CD4-positive, alpha-beta T cell treated with Interferon alpha-2 for 1 hour (primary cell): Measurements from ENCODE around the gene LHX4.

Experiments used
- DNase-seq, 2 donors: peaks; one replicate each; pipeline ENCODE4 v3.0.0-alpha.2; 2020 to 2022

The LHX4 gene

DNA sequence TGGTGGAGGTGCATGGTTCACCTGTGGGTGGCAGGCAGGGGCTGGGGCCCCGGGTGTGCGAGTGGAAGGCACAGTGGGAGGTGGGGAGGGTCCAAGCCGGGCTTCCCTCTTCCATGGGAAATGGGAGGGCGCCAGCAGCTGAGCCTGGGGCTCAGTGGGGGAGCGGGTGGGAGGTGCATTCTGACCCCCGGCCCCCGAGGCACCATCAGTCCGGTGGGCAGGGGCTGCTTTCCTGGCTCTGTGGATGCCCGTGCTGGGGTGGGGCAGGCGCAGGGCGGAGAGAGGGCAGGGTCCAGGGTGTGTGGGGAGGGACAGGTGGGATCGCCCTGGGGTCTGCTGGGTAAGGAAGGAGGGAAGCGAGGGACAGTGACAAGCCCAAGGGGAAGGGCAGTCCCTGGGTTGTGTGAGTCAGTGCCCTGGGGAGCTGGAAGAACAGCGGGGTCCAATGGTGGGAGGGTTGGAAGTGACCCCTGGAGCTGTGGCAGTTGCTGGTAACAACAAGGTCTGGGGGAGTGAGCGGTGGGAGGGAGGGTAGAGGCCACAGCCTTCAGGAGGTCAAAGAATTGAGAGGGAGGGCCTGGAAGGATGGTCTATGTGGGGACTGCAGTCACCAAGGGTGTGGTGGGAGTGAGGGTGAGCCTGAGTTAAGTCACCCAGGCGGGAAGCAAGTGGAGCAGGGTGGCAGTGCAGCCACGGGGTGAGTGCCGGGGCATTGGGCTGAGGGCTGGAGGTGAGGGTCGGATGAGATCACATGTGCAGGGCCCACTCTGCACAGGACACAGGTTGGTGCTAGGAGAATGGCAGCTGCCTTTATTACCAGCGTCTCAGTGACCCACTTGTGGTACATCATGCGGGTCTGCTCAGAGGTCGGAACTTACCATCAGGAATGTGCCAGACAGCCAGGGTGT, 29.6 kb downstream of the LHX4 start:
- no peak for DNase-seq

DNA sequence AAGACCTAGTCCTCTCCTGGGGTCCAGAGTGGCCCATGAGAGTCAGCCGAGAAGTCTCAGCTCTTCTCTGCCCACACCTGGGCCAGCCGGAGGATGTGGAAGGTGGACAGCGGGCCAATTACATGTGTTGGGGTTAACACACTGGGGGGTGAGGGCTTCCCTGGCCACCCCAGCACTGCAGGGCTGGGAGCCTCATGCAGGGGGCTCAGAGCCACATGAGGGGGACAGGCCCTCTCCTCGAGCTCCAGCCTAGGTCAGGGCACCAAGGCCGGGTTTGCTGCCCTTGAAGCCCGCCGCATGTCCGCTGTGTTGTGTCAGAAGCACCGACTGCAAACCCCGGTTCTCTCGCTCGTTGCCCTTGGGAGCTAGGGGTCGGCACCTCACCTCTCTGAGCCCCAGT, 30.5 kb downstream of the LHX4 start:
- DNase-seq = no peak

DNA sequence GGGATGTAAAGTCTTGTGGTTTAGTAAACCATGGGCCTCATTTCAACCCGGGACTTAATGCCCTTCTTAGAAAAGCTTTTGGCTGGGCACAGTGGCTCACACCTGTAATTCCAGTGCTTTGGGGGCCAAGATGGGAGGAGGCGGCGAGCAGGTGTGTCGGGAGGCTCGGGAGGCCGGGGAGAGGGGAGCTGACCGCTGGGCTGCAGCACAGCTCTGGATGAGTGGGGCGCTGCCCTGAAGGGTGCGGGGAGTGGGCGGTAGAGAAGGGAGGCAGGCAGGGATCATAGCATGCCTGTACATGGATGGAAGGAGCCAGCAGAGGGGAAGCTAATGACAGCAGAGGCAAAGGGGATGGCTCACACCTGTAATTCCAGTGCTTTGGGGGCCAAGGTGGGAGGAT, 31.0 kb downstream of the LHX4 start:
- no peak for DNase-seq

DNA sequence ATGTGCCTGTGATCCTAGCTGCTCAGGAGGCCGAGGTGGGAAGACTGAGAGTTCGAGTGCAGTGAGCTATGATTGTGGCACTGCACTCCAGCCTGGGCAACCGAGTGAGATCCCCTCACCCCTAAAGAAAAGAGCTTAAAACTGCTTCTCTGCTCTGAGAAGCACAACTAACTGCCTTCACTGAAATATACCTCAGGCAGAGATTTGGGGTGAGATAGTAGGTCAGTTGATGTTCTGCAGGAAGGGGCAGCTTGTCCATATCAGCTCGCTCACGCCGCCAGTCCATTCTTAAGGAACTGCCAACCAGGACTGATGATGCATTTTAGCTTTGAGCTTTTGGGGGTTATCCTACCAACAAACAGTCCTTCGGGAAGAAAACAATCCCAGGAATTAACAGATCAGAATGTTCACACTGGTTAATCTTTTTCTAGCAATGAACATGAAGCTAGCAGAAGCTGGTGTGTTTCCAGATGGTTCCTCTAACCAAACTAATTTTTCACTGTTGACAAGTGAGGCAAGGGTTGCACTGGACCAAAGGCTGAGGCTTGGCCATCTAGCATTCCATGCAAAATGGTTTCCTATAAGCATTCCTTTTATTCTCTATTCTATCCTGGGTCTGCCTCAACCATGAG, 31.6 kb downstream of the LHX4 start:
- no peak for DNase-seq

DNA sequence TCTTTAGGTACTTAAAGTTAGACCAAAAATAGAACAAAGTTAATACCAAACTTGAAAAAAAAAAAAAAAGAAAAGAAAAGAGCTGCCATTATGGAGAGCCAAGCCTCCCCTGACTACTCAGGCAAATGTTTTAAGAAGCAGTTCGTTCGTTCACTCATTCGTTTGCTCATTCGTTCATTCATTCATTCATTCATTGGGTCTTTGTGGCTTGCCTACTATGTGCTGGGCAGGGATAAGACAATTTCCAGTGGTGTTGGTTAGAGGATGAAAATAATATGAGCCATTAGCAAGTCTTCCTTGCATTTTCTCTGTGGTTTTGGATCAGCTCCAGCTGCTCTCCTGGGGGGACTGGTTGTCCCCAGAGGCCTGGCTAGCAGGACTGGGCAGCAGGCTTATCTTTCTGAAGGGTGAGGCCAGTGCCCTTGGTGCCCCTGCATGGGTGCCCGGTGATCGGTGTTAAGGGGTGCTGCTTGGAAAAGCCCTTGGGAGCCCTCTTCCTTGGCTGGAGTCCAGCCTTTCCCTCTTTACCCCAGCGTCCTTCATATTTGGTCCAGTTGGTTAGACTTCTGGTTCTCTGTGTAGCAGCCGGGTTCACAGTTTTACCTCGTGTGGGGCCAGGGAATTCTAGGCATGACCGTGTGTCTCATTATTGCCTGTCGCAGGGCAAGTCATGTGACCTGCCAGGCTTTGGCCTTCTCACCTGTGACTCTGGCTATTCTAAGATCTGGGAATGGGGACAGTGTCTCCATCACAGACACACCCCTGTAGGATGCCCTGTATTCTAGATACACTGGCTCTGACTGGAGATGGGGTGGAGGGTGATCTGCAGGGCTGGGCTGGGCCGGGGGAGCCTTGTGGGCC, 32.8 kb downstream of the LHX4 start:
- no peak for DNase-seq

DNA sequence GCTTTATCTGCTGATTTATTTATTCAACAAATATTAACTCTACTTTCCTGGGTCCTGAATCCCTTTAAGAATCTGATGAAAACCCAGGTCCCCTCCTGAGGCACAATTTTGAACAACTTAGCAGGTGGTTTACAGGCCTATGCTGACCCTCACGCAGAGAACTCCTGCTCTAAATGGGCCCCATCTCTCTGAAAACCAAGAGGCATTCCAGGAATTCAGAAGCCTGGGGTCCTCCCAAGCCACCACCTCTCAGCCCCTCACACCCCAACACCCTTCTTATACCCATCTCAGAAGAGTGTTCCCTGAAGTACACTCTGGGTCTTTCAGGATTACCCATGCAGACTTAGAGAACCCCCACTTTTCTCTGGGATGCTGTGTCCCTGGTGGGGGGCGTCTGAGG, 34.5 kb downstream of the LHX4 start:
- DNase-seq = no peak

DNA sequence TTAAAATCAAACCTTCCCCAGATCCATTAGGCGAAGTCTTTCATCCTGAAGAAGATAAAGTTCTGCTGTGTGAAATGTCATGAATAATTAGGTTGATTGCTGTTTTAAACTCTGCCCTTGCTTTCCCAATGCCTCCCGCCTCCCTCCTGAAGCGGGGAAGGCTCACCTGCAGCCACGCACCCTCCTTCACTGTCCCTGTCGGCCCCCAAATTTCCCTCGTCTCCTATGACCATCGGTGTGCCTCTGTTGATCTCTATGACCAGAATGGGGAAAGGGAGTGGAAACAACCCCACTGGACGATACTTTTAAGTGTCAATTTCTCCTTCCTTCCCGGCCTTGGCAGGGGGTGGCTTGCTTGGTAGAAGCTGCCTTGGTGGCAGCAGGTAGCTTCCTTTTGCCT, 35.1 kb downstream of the LHX4 start:
- no peak for DNase-seq

DNA sequence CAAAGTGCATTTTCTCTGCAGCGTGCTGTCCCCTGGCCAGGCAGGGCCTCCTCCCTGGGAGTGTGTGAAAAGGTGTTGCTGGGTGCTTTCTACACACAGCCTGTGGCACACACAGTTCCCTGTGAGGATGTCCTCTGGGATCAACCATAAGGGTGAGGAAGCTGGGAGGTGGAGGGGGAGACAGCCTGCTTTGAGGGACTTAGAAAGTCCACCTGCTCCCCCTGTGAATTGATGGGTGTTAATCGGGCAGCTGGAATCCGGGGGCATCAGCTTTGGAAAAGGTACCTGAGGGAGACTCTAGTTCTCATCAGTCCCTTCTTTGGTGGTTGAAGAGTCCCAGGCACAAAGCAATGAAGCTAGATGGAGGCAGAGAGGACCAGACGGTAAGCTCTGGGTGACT, 35.8 kb downstream of the LHX4 start:
- no peak for DNase-seq

DNA sequence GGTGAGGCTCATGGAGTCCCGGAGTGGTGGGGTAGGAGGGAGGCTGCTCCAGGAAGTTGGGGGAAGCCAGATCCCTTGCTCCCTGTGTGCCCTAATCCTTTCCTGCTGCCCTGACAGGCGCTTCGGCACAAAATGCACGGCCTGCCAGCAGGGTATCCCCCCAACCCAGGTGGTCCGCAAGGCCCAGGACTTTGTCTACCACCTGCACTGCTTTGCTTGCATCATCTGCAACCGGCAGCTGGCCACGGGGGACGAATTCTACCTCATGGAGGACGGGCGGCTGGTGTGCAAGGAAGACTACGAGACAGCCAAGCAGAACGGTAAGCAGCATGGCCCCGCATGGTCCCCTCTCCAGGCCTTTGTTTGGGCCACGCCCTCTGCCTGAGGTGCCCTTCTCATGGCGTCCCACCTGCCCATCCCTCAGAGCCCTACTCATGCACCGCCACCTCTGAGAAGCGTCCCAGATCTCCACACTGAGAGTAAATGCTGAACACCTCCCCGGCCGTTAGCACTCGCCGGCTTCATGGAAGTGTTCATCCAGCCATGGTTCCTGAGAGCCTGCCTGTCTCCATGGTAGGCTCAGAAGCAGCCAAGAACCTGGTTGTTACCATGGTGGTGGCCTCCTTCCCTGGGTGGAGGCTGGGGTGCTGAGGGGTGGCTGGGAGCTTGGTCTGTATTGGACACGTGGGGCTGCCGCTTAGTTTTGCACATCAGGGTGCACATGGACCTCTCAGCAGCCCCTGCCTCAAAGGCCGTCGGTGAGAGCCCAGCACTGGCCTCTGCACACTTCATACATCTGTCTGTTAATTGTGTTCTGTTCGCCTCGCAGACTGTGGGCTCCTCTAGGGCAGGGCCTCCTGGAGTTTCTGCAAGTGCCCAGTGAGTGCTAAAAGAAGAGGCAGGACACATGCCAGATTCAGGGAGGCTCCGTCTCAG, 36.5 kb downstream of the LHX4 start:
- DNase-seq = no peak

DNA sequence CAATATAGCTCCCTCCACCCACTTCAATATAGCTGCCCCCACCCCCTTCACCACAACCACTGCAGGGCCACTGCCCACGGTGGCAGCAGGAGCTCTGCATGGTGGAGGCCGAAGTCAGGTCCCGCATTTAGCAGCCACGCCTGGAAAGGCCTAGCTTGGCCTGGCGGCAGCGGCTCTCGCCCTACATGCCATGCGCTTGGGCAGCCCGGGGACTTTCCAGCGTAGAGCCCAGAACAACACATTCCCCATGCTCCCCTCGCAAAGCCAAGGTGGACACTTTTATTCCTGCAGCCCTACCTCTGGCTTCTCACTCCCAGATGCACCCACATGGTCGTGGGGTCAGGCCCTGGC, 37.1 kb downstream of the LHX4 start:
- DNase-seq = no peak

DNA sequence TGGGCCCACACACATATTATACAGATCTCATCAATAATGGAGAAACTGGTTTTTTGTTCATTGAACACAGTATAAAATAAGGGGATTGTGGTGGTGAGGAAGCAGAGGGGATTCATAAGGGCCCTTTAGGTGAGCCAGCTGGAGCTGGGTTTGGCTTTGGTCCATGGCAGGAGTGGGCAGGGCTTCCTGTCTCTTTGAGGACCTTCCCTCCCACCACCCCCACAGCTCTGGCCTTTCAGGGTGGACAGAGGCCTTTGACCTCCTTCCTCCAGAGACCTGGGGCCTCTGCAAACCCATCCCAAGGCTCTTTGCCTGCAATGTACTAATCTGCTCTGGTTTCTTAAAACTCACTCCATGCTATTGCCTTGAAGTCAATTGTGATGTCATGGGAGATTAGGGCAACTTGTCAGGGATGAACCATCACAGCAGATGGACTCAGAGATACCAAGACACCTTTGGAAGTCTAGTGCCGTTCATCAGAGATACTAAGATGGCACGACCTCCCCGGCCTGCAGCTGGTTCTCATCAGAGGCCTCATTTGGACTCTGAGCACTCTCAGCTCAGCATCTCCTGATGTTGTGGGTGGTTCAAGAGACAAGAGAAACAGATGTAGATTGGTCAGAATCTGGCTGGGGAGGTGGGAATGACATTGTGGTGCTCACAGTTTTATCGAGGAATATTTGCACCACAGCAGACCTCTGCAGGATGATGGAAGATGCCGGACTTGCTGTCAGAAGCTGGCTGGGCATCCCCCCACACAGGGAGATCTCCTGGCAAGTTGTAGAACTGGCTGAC, 37.9 kb downstream of the LHX4 start:
- DNase-seq = no peak

DNA sequence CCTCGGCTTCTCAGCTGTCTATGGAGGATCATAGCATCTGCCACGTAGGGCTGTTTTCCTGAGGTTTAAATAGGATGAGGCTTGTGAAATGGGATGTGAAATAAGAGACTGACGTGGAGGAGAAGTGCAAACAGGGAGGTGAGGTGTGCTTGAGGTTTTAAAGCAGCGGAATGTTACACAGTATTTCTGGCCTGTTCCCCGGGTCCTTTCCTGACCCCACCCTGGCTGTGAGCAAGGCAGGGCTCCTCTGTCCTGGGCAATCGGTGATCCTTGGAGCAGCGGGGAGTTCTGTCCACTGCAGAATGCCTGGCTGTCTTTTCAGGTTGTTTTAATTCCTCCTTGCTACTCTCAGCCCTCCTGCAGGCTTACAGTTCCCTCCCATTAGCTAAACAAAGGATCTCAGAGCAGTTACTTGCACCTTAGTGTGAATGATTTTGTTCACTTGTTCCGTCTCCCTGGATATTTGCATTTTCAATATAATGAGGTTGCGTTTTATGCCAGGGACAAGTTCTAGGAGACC, 38.6 kb downstream of the LHX4 start:
- no peak for DNase-seq

DNA sequence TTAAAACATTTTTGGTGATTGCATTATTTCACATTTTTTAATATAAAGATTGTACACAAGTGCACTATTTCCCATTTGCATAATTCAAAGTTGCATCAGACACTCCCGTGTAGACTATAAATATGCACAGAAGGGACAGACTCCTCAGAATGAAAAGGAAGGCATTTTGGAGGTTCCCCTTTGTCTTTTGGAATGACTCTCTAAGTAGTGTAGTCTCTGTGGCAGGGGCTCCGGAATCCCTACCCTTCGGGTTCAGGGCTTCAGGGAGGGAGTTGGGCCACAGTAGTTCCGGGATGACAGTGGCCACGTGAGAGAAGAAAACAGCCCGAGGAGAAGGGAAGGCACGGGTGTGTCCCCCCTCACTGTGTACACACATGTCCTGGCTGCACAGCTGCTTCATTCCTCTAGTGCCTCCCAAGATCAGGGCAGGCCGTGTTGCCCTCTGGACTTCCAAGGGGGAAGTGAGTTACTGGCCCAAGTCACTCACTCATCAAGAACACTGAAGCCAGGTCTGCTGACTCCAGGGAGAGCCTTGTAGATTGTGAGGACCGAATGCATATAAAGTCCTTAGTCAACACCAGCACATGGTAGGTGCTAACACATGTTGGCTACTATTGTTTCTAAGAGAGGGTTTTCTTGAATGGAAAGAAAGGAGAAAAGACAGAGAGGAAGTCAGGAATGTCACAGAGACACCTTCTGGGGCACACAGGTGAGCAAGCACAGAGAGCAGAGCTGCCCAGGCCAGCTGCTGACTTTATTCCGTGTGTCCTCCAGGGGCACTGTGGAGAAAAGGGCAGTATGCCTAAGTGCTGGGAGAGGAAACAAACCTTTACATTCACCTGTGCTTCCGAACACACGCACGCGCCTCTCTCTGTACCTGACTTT, 39.8 kb downstream of the LHX4 start:
- no peak for DNase-seq

DNA sequence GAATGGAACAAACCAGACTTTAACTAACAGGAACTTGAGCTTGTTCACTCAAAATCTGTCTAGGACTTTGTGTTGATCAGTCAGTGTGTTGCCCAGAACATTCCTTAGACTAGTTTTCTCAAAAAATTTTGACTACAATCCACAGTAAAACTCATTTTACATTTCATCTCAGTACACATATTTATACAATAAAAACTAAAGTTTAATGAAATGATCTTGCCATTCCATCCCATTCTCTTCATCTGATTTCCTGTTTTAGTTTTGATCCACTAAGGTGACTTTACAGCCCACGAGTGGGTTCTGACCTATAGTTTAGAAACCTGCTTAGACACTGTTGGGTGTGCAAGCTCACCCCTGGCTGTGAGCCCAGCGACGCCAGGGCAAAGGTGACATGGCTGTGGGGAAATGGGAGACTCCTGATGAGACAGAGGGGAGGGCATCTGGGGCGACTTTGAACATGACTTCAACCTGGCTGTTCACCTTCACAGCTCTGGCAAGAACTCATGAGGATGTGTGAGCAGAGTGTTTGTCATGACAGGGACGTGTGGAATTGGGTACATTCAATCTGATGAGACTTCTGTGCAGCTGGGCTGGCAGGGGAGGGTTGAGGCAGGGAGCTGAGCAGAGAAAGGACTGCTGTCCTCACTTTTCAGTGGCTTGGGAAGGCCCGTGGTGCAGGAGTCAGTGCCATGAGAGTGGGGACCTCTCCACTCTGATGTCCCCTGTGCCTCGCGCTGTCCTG, 40.6 kb downstream of the LHX4 start:
- no peak for DNase-seq

DNA sequence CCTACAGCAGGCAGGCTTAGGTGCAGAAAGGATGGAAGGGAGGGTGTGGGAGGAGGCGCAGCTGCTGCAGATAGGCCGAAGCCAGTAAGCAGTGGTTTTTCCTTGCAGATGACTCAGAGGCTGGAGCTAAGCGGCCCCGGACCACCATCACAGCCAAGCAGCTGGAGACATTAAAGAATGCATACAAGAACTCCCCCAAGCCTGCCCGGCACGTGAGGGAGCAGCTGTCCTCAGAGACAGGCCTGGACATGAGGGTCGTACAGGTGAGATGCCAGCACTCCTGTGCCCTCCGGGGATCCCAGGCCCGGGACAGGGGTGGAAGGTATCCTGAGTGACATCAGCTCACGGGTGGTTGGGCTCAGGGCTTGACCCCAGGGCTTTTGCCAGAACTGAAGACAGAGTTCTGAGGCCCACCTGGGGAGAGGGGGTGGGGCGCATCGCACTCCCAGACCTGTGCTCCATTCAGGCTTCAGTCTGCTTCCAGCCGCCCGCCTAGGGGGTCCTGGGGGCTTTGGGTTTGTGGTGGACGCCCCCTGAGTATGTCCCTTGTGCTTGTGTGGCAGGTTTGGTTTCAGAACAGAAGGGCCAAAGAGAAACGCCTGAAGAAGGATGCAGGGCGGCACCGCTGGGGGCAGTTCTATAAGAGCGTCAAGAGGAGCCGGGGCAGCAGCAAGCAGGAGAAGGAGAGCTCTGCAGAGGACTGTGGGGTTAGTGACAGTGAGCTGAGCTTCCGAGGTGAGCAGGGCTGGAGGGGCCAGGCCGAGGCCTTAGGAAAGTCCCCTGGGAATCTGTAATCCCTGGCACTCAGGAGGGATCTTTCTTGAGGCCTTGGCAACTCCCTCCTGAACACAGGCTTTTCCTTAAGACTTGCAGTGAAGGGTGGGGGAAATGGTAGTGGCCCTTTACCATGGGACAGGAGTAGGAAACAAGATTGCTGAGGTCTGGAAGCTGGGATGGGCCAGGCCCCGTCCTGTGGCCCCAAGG, 41.5 kb downstream of the LHX4 start:
- DNase-seq = no peak

DNA sequence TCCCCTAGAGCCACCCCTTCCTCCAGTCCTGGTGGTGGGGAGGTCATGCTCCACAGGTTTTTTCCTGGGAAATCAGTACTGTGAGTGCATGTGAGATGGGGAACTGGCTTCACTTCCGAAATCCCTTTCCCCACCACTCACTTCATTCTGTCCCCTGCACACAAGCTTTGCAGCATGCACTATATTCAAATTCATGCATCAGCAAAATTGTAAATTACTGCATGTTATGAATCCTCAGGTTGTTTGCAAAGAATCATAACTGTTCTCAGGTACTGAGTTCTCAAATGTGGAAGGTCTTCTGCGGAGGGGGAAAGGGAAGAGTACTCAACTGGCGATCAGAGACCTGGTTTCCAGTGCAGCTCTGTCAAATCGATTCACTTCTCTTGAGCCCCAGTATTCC, 42.3 kb downstream of the LHX4 start:
- DNase-seq = no peak

DNA sequence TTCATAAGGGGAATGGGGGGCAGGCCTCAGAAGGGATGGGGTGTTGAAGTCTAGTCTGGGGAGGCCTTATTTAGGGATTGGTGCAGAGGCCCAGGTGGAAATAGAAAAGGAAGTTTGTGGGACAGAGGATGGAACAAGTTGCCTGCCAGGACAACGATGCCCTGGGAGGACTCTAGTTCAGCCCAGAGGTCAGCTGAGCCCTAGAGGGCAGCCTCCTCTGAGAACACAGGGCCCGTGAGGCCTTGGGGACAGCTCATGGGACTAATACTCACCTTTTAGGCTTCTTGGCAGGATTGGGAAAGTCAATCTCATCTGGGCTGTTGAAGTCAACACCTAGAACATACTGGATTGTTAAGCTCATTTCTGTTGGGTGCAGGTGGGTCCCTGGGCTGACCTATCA, 43.0 kb downstream of the LHX4 start:
- DNase-seq = no peak

DNA sequence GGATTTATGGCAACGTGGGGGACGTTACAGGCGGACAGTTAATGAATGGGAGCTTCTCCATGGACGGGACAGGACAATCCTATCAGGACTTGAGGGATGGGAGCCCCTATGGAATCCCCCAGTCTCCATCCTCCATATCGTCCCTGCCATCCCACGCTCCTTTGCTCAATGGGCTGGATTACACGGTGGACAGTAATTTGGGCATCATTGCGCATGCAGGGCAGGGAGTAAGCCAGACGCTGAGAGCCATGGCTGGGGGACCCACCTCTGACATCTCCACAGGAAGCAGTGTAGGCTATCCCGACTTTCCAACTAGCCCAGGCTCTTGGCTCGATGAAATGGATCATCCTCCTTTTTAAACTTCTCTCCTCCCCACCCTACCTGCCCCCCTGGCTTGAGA, 44.2 kb downstream of the LHX4 start:
- DNase-seq = no peak
